K562 (cell line): ENCODE data around the gene RIMKLA. TPM values are rescaled to one million over a fixed set of nuclear protein-coding genes. Genes with fewer than 3 reads are reported as not detected.

Source experiments
- ATAC-seq: fragments of 200-7000 bp; cut with Tn5 transposase; 3 replicates; pipeline ENCODE4 v1.9.1; 2020; ENCODE audit warnings: moderate library complexity
- BruUV-seq: library from RNA; stranded (reverse); fragments of 400-500 nt; replicated peaks from 2 replicates; lab custom pipeline; 2021; lab: Mats Ljungman, UMichigan
- CTCF ChIA-PET: fragments of 300-600 bp; formaldehyde crosslinking; extraction: SDS; loops from one replicate; lab custom pipeline; 2021; ENCODE audit warnings: low intra/inter-chr PET ratio; lab: Yijun Ruan, JAX
- POLR2A ChIA-PET: fragments of 300-600, 350-650 bp; sonication (Branson Sonifier 250); formaldehyde crosslinking; extraction: SDS; loops from one replicate; lab custom pipeline; 2021; ENCODE audit warnings: antibody characterized with exemption, inconsistent platforms; lab: Yijun Ruan, JAX
- DNase-seq, 4 experiments: peaks; one replicate each; pipeline versions ENCODE4 v3.0.0 to v3.0.0-alpha.2; 2011 to 2018; ENCODE audit warnings: low spot score in 3 of 4, mixed read lengths in 3 of 4; ENCODE audit errors: extremely low read depth in 1 of 4
- FAIRE-seq: peaks from 2 replicates; lab custom pipeline; 2011; peaks lifted over from hg19 to GRCh38; lab: Jason Lieb, UNC
- H2AFZ ChIP-seq: 2 replicates; pipeline ENCODE4 v1.6.0; 2011; ENCODE audit warnings: low read depth, low read length, control low read depth, inconsistent platforms
- H3K27ac ChIP-seq: fragments of 200-600 bp; 3 replicates; pipeline ENCODE4 v1.8.0; 2011; ENCODE audit warnings: low read depth, mild to moderate bottlenecking, control low read depth, inconsistent platforms, low read length, moderate library complexity, mixed read lengths; ENCODE audit errors: extremely low read depth
- H3K27me3 ChIP-seq, 2 experiments: fragments of 300-600 bp in 1 of 2; 2 replicates in 1 of 2; 3 replicates in 1 of 2; pipeline versions ENCODE4 v1.6.0 to v1.8.0; 2011; ENCODE audit warnings: inconsistent platforms in 2 of 2, low read length in 2 of 2, mild to moderate bottlenecking in 1 of 2, mixed read lengths in 1 of 2, moderate library complexity in 1 of 2; ENCODE audit not compliant: control insufficient read depth in 2 of 2, insufficient read depth in 2 of 2
- H3K36me3 ChIP-seq: fragments of 300-600 bp; 3 replicates; pipeline ENCODE4 v1.8.0; 2011; ENCODE audit warnings: mild to moderate bottlenecking, low read length, inconsistent platforms; ENCODE audit not compliant: control insufficient read depth, insufficient read depth
- H3K4me1 ChIP-seq, 2 experiments: fragments of 200-600 bp in 1 of 2; replicated peaks in 1 of 2; 2 replicates in 1 of 2; 3 replicates in 1 of 2; pipeline versions ENCODE4 v1.5.1 to v1.8.0; 2011; ENCODE audit warnings: inconsistent platforms in 2 of 2, low read length in 2 of 2, mild to moderate bottlenecking in 1 of 2, mixed read lengths in 1 of 2, moderate library complexity in 1 of 2; ENCODE audit not compliant: control insufficient read depth in 2 of 2, insufficient read depth in 2 of 2
- H3K4me2 ChIP-seq: 2 replicates; pipeline ENCODE4 v1.6.1; 2011; ENCODE audit warnings: low read length, control low read depth, inconsistent platforms, mixed read lengths; ENCODE audit not compliant: insufficient read depth
- H3K4me3 ChIP-seq: fragments of 200-600 bp; sonication (generic), shearing (Covaris generic); 2 replicates; pipeline ENCODE4 v1.5.1; 2016; ENCODE audit warnings: control low read depth, inconsistent platforms
- H3K79me2 ChIP-seq: fragments of 200-600 bp; 3 replicates; pipeline ENCODE4 v1.8.0; 2011; ENCODE audit warnings: low read length, inconsistent platforms; ENCODE audit not compliant: control insufficient read depth, insufficient read depth
- H3K9ac ChIP-seq, 2 experiments: 2 replicates each; pipeline versions ENCODE4 v1.6.0 to v1.6.1; 2011; ENCODE audit warnings: low read depth in 2 of 2, low read length in 2 of 2, control low read depth in 1 of 2, inconsistent platforms in 1 of 2, mild to moderate bottlenecking in 1 of 2, mixed read lengths in 1 of 2; ENCODE audit not compliant: insufficient read depth in 1 of 2
- H3K9me1 ChIP-seq: one replicate; pipeline ENCODE4 v1.6.0; 2011; ENCODE audit warnings: inconsistent platforms, mild to moderate bottlenecking, low read length, moderate library complexity; ENCODE audit not compliant: control insufficient read depth, insufficient read depth
- H3K9me3 ChIP-seq: replicated peaks from 2 replicates; pipeline ENCODE4 v1.5.1; 2011; ENCODE audit warnings: low read depth, low read length, inconsistent platforms; ENCODE audit not compliant: control insufficient read depth, insufficient read depth
- H4K20me1 ChIP-seq: replicated peaks from 2 replicates; pipeline ENCODE4 v1.6.1; 2011; ENCODE audit warnings: low read length, inconsistent platforms, mixed read lengths; ENCODE audit not compliant: control insufficient read depth, insufficient read depth
- ARNT ChIP-seq, 2 experiments: fragments of 450-650 bp; IDR thresholded peaks; 2 replicates each; pipeline ENCODE4 v1.6.1; 2016; ENCODE audit warnings: mild to moderate bottlenecking in 1 of 2
- CEBPB ChIP-seq: fragments of 450-650 bp; IDR thresholded peaks from 2 replicates; pipeline ENCODE4 v1.6.1; 2016; ENCODE audit warnings: missing genetic modification characterization, missing compliant biosample characterization
- CHAMP1 ChIP-seq: fragments of 450-650 bp; IDR thresholded peaks from 2 replicates; pipeline ENCODE4 v1.6.1; 2016; ENCODE audit warnings: mild to moderate bottlenecking
- MIER1 ChIP-seq: fragments of 450-650 bp; IDR thresholded peaks from 2 replicates; pipeline ENCODE4 v1.6.1; 2016; ENCODE audit warnings: antibody characterized with exemption, mild to moderate bottlenecking, low read depth
- RBM15 ChIP-seq: fragments of 200-400 bp; formaldehyde crosslinking; IDR thresholded peaks from 2 replicates; pipeline ENCODE4 v1.6.1; 2018; ENCODE audit warnings: mild to moderate bottlenecking, low read length, moderate library complexity; ENCODE audit not compliant: insufficient read depth
- VEZF1 ChIP-seq: fragments of 200-800 bp; sonication (Bioruptor generic); IDR thresholded peaks from 2 replicates; pipeline ENCODE4 v1.6.1; 2017; ENCODE audit warnings: missing genetic modification characterization, missing compliant biosample characterization
- ZNF592 ChIP-seq: fragments of 450-650 bp; IDR thresholded peaks from 2 replicates; pipeline ENCODE4 v1.6.1; 2017; ENCODE audit warnings: antibody characterized with exemption, mild to moderate bottlenecking
- WGBS: fragments of 100-300 bp; shearing (Covaris generic); methylation state at CpG from one replicate; pipeline ENCODE4 v1.1.6; 2016; ENCODE audit warnings: low coverage, mixed read lengths; ENCODE audit not compliant: insufficient coverage; ENCODE audit errors: missing lambda C conversion rate; 5-methylcytosine and 5-hydroxymethylcytosine counted together
- in situ Hi-C: fragments of 300-500 bp; cut with MboI; formaldehyde crosslinking; loops from 4 replicates; pipeline ENCODE4 v1.15.0; 2018; ENCODE audit warnings: inconsistent platforms, mixed read lengths
- intact Hi-C: fragments of 100-400 bp; cut with micrococcal nuclease; formaldehyde crosslinking; loops from 2 replicates; pipeline ENCODE4 v1.14.2; 2022
- polyA plus RNA-seq, 8 experiments: library from polyadenylated mRNA; depleted of rRNA in 4 of 8; stranded (reverse) in 5 of 8; unstranded in 3 of 8; fragments of >200 nt; fragmentation: Nextera tagmentation in 2 of 8; fragmentation: Illumina TruSeq in 1 of 8; extraction: Ambion mirVana in 2 of 8; extraction: Trizol in 1 of 8; gene quantifications; 2 replicates each; pipeline versions ENCODE4 v1.2.1 to v1.2.3, GENCODE V29; 2011 to 2014; ENCODE audit warnings: inconsistent platforms in 1 of 8, missing spikeins in 1 of 8
- total RNA-seq, 7 experiments: library from RNA; depleted of rRNA in 6 of 7; stranded (reverse); fragments of >200 nt in 6 of 7; fragmentation: Illumina TruSeq in 2 of 7; extraction: Trizol in 2 of 7; gene quantifications; 2 replicates each; pipeline versions ENCODE4 v1.2.1 to v1.2.3, GENCODE V29; 2011 to 2021; ENCODE audit warnings: low replicate concordance in 1 of 7

The RIMKLA gene
- total and polyA plus RNA-seq, 9 of the 15 experiments (the other 6 are each of a cell fraction or from before 2014, with no cell fraction given) = 0.02 TPM; not detected in 8

GRCh38 chr1:42372796-42373195 lies 7.8 kb upstream of the RIMKLA start:
- Histone ChIP-seq H3K27me3 (peaks cover 15 to 19% of the 10 kb centered on the region in 2 experiments; a peak in 4 of 5 replicates), H3K36me3 (no peaks in the 10 kb centered on the region), H3K9me1 (no peaks in the 10 kb centered on the region), H3K79me2 (no peaks in the 10 kb centered on the region), H3K4me2 (no peak overlapping the region), H2AFZ (no peak overlapping the region), H4K20me1 (no peaks in the 10 kb centered on the region), H3K9me3 (no peaks in the 10 kb centered on the region), H3K4me1 (no peaks in the 10 kb centered on the region), H3K4me3 (no peak overlapping the region), H3K27ac (no peak overlapping the region), H3K9ac (no peak overlapping the region)
- DNase-seq (no peak), ATAC-seq (no peak), FAIRE-seq (no peak)
- no TSS peak for BruUV-seq
- in situ Hi-C loops = no loop called here
- ChIA-PET POLR2A (no interaction called here), CTCF (no interaction called here)
- WGBS = 3% methylated on average over 2 of the region's 2 CpGs
- intact Hi-C loops = no loop called here
- TF ChIP-seq MIER1 (no peak), CHAMP1 (no peak), RBM15 (no peak), ARNT (IDR thresholded peaks at IDR 0.05) (no peak), CEBPB (no peak), ZNF592 (no peak), VEZF1 (CRISPR knock-in tag) (no peak)
